K562 (cell line): ENCODE measurements around the gene GPR153.

Experiments
- BRCA1 ChIP-seq, 2 experiments: fragments of 450-650 bp in 1 of 2; sonication (generic) in 1 of 2; formaldehyde crosslinking in 1 of 2; IDR thresholded peaks; 2 replicates each; pipeline versions ENCODE4 v1.5.0 to v1.6.1; 2017 to 2020; ENCODE audit warnings: mild to moderate bottlenecking in 1 of 2, missing genetic modification reagents in 1 of 2
- JUND ChIP-seq, 2 experiments: IDR thresholded peaks; 2 replicates in 1 of 2; 3 replicates in 1 of 2; pipeline ENCODE4 v1.6.1; 2011; ENCODE audit warnings: borderline replicate concordance in 2 of 2, low read depth in 2 of 2, low read length in 2 of 2, improper control_type of control experiment in 1 of 2, missing biosample characterization in 1 of 2, missing genetic modification characterization in 1 of 2, missing genetic modification reagents in 1 of 2
- NRF1 ChIP-seq, 2 experiments: fragments of 450-650 bp; IDR thresholded peaks in 1 of 2; conservative IDR thresholded peaks in 1 of 2; 2 replicates each; pipeline ENCODE4 v1.6.1; 2014; ENCODE audit warnings: mild to moderate bottlenecking in 2 of 2
- POLR2A ChIP-seq: fragments of 450-650 bp; conservative IDR thresholded peaks from 2 replicates; pipeline ENCODE4 v1.6.1; 2016
- PRPF4 ChIP-seq: fragments of 200-400 bp; formaldehyde crosslinking; IDR thresholded peaks from one replicate; pipeline ENCODE4 v1.6.1; 2017; ENCODE audit warnings: low read length, low read depth, mild to moderate bottlenecking; ENCODE audit not compliant: insufficient read depth, poor library complexity, severe bottlenecking
- SMARCE1 ChIP-seq: fragments of 450-650 bp; IDR thresholded peaks from 2 replicates; pipeline ENCODE4 v1.7.1; 2016; ENCODE audit warnings: mild to moderate bottlenecking
- ZNF551 ChIP-seq: fragments of 250-450 bp; sonication (Bioruptor Pico); IDR thresholded peaks from 2 replicates; pipeline ENCODE4 v1.5.0; 2021; ENCODE audit warnings: mild to moderate bottlenecking, moderate library complexity

- TF ChIP-seq JUND (IDR thresholded peaks at IDR 0.05; ENCODE audit: borderline replicate concordance, low read depth, low read length) (no peak), JUND (tag; IDR thresholded peaks at IDR 0.05; ENCODE audit: borderline replicate concordance, low read depth, low read length) (no peak), POLR2A (no peak), SMARCE1 (no peak), ZNF551 (CRISPR knock-in tag) (no peak), NRF1 (conservative IDR thresholded peaks at IDR 0.05 in 1 of 2, IDR thresholded peaks at IDR 0.05 in 1 of 2) (0 out of 4 replicates have a peak, but pooled peaks of 1 of the 2 experiments have one; percentile 6), BRCA1 (IDR thresholded peaks at IDR 0.05) (no peak), BRCA1 (CRISPR knock-in tag; IDR thresholded peaks at IDR 0.05) (no peak), PRPF4 (no peak)
Measured at GRCh38 chr1:6246497-6247467, 14.1 kb downstream of the GPR153 start.
